Testis (tissue), 2 donors: ENCODE results near the gene FRG2C.
"Not testable (repeated sequence)": the region's sequence is repeated elsewhere in the genome, so short reads cannot be mapped to it uniquely, and the experiment has no call there.

Source experiments
- POLR2A ChIP-seq: fragments of 450-650 bp; IDR thresholded peaks from one replicate; pipeline ENCODE4 v1.6.1; 2017; ENCODE audit warnings: antibody characterized with exemption, mild to moderate bottlenecking, moderate library complexity
- TF ChIP-seq, protein P1 (sequence below), 3 experiments: fragments of 450-650 bp in 2 of 3; fragments of 200-600 bp in 1 of 3; sonication (generic) in 1 of 3; IDR thresholded peaks; one replicate each; pipeline ENCODE4 v1.5.1; 2016 to 2019; ENCODE audit warnings: antibody characterized with exemption in 3 of 3, mild to moderate bottlenecking in 2 of 3, moderate library complexity in 1 of 3

DNA sequence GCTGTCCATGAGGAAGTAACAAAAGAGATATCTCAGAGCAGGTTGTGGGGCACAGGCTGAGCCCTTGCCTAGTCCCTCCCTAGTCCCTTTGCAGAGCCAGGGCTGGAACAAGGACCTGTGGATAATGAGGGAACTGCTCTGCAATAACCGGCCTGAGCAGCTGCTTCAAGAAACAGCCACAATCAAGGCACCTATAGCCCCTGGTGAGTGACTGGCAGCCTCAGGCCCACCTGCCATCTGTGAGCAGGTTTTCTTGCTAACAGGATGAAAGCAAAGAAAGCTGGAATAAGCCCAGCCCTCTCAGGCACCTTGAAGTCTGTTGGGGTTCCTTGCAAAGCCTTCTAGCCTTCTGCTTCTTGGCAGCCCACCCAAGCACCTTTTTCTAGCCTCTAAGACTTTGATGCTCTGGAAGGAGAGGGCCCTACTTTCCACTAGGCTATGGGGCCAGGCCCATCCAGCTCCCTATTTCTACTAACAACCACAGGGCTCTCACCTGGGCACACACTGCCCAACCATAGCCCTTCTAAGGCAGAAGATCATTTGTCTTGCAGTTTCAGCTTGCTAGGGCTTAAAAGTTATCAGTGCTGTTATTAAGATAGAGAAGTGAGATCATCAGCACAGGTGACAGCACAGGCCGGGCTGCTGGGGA, 33.1 kb upstream of the FRG2C start:
- not testable (repeated sequence) for TF ChIP-seq POLR2A
- TF ChIP-seq, protein P1, sequence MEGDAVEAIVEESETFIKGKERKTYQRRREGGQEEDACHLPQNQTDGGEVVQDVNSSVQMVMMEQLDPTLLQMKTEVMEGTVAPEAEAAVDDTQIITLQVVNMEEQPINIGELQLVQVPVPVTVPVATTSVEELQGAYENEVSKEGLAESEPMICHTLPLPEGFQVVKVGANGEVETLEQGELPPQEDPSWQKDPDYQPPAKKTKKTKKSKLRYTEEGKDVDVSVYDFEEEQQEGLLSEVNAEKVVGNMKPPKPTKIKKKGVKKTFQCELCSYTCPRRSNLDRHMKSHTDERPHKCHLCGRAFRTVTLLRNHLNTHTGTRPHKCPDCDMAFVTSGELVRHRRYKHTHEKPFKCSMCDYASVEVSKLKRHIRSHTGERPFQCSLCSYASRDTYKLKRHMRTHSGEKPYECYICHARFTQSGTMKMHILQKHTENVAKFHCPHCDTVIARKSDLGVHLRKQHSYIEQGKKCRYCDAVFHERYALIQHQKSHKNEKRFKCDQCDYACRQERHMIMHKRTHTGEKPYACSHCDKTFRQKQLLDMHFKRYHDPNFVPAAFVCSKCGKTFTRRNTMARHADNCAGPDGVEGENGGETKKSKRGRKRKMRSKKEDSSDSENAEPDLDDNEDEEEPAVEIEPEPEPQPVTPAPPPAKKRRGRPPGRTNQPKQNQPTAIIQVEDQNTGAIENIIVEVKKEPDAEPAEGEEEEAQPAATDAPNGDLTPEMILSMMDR (IDR thresholded peaks at IDR 0.05), result not testable (repeated sequence)
